GM18505 (cell line): Measurements from ENCODE around the gene CCNY.

Source experiments
- ATAC-seq: cut with Tn5 transposase; IDR thresholded peaks from one replicate; pipeline ENCODE4 v1.9.1; 2021; ENCODE audit not compliant: unreplicated experiment
- POLR2A ChIP-seq: IDR thresholded peaks from 4 replicates; pipeline ENCODE4 v1.6.1; 2011; ENCODE audit warnings: borderline replicate concordance; ENCODE audit not compliant: insufficient read depth, insufficient read length; ENCODE audit errors: extremely low read depth

Gene CCNY

GRCh38 chr10:35372329-35372728 is 36.0 kb downstream of the CCNY start:
- TF ChIP-seq POLR2A = no peak
- no peak for ATAC-seq

GRCh38 chr10:35375091-35375765 is 38.9 kb downstream of the CCNY start:
- TF ChIP-seq POLR2A = no peak
- ATAC-seq = no peak

GRCh38 chr10:35377050-35377728 is 40.9 kb downstream of the CCNY start:
- TF ChIP-seq POLR2A = no peak
- ATAC-seq = no peak

- ATAC-seq = peak; percentile 12
- no peak for TF ChIP-seq POLR2A
Measured at GRCh38 chr10:35378541-35379210, 42.4 kb downstream of the CCNY start.

GRCh38 chr10:35379226-35380137 is 43.2 kb downstream of the CCNY start:
- no peak for TF ChIP-seq POLR2A
- peak; percentile 86 for ATAC-seq

GRCh38 chr10:35382096-35382495 is 45.8 kb downstream of the CCNY start:
- no peak for ATAC-seq
- no peak for TF ChIP-seq POLR2A

GRCh38 chr10:35384265-35384868 is 48.1 kb downstream of the CCNY start:
- no peak for ATAC-seq
- TF ChIP-seq POLR2A = no peak

- no peak for ATAC-seq
- no peak for TF ChIP-seq POLR2A
Measured at GRCh38 chr10:35386594-35387174, 50.4 kb downstream of the CCNY start.

GRCh38 chr10:35387768-35388167 is 51.5 kb downstream of the CCNY start:
- ATAC-seq = peak; percentile 90

GRCh38 chr10:35388197-35388596 is 51.9 kb downstream of the CCNY start:
- TF ChIP-seq POLR2A = no peak
- ATAC-seq = peak; percentile 50

More at GRCh38 chr10:35387768-35388167, 51.5 kb downstream of the CCNY start:
- TF ChIP-seq POLR2A = no peak

- TF ChIP-seq POLR2A = no peak
- ATAC-seq = no peak
Measured at GRCh38 chr10:35388682-35389081, 52.4 kb downstream of the CCNY start.

- ATAC-seq = no peak
- TF ChIP-seq POLR2A = no peak
Measured at GRCh38 chr10:35390161-35390840, 54.0 kb downstream of the CCNY start.
